GM12872 (cell line): ENCODE data around the gene USP49.

Source experiments
- CTCF ChIP-seq: IDR thresholded peaks from 3 replicates; pipeline ENCODE4 v1.5.1; 2011; ENCODE audit warnings: low read depth, mild to moderate bottlenecking, low read length, moderate library complexity; ENCODE audit not compliant: insufficient read depth

Gene USP49

GRCh38 chr6:41787219-41787917 lies 107.8 kb downstream of the USP49 start, which contains the start of gene TOMM6:
Gene TOMM6 (plus strand): TSS chr6:41787694. CDS start chr6:41787698, 4 bp downstream.
- peak; percentile 84 for TF ChIP-seq CTCF

- TF ChIP-seq CTCF: peak; percentile 67
Observed at GRCh38 chr6:41786451-41787218, 108.5 kb downstream of the USP49 start.

- TF ChIP-seq CTCF: no peak
Observed at GRCh38 chr6:41785689-41786450, 109.3 kb downstream of the USP49 start.

- no peak for TF ChIP-seq CTCF
Observed at GRCh38 chr6:41785254-41785653, 109.9 kb downstream of the USP49 start.

- no peak for TF ChIP-seq CTCF
Observed at GRCh38 chr6:41784581-41785171, 110.5 kb downstream of the USP49 start.

GRCh38 chr6:41783106-41783780 lies 111.9 kb downstream of the USP49 start:
- TF ChIP-seq CTCF: no peak
